ENCODE data around the gene ALG14. TPM values are rescaled to one million over a fixed set of nuclear protein-coding genes. Genes with fewer than 3 reads are reported as not detected.

The ALG14 gene
- total and polyA plus RNA-seq, 11 donors = 0.56 to 4.7 (median 3.2) TPM

DNA sequence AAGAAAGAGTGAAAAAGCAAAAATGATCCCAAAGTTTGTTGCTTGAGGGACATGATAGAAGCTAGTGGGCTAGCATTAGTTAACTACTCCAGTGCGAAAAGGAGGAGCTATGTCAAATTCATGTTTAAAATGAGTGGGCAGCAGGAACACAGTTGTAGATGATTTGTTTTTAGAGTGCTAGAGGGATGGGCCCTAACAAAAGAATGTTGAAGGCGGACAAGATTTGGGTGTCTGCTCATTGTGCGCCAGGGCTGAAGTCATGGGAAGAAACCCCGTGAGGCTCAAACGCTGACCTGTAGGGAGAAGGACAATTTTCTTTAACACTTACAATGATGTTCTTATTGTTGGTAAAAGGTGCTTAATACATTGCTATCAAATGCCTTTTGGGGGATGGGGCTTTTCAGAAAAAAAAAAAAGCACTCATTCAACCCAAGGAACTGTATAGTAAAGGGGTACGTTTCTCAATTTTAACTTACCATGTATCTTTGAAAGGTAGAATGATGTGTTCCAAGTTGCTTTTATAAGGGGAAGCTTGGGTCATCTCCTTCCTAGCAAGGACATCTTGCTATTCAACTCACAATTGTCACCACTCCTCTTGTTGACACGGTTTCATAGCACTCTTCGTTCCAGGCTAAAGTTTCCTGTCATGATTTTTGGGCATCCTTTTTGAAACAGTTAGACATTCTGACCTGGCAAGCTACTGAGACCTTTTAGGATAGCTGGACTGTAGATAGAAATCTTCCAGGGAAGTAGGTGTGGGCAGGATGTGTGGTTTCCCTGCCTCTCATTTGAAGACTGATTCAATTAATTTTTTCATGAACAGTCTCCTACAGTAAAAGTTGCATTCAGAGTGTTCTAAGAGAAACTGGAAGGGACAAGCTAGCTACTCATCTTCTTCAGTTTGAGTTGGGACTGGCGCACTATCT is 92.8 kb downstream of the ALG14 start:
- intact Hi-C loops (cut with DNase I) = loop anchor here in 3 of 10 donors (5.0 kb wide), 2 partner anchors 42 to 53 kb away; partner anchors contain the start of gene CNN3 (in 2 of the 3)
- peak overlapping the region; percentile 46 to 75 (median 58) for H3K27ac ChIP-seq
- H3K4me1 ChIP-seq = peaks cover 0 to 52% (median 29%) of the 10 kb centered on the region in 12 donors
- H3K36me3 ChIP-seq = no peaks in the 10 kb centered on the region
- peak; percentile 52 to 81 (median 58) for ATAC-seq
- no peaks in the 10 kb centered on the region for H3K9me3 ChIP-seq
- H3K27me3 ChIP-seq = no peaks in the 10 kb centered on the region
- 49 to 56% (median 51%) methylated on average over 9 of the region's 9 CpGs for WGBS, 4 donors
- no peak for DNase-seq
- TF ChIP-seq, protein P1, sequence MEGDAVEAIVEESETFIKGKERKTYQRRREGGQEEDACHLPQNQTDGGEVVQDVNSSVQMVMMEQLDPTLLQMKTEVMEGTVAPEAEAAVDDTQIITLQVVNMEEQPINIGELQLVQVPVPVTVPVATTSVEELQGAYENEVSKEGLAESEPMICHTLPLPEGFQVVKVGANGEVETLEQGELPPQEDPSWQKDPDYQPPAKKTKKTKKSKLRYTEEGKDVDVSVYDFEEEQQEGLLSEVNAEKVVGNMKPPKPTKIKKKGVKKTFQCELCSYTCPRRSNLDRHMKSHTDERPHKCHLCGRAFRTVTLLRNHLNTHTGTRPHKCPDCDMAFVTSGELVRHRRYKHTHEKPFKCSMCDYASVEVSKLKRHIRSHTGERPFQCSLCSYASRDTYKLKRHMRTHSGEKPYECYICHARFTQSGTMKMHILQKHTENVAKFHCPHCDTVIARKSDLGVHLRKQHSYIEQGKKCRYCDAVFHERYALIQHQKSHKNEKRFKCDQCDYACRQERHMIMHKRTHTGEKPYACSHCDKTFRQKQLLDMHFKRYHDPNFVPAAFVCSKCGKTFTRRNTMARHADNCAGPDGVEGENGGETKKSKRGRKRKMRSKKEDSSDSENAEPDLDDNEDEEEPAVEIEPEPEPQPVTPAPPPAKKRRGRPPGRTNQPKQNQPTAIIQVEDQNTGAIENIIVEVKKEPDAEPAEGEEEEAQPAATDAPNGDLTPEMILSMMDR (IDR thresholded peaks at IDR 0.05) = no peak
- TF ChIP-seq POLR2A (IDR thresholded peaks at IDR 0.05) = no peak
- no peak overlapping the region for H3K4me3 ChIP-seq

DNA sequence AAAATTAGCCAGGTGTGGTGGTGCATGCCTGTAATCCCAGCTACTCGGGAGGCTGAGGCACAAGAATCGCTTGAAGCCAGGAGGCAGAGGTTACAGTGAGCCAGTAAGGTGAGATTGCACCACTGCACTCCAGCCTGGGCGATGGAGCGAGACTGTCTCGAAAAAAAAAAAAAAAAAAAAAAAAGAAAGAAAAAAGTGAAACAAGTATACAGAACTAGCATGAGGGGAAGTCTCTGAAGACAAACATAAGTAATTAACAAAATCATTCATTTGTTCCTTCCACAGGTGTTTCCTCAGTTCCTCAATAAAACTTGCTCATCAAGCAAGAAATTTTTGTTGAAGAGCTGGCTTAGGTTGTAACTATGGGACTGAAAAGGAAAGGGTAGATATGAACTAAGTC is 93.6 kb downstream of the ALG14 start:
- H3K27me3 ChIP-seq = no peaks in the 10 kb centered on the region
- ATAC-seq (no peak), DNase-seq (no peak)
- 84 to 92% (median 87%) methylated on average over 5 of the region's 5 CpGs for WGBS, 4 donors
- intact Hi-C loops (cut with DNase I) = no loop called here
- no peak for TF ChIP-seq POLR2A (IDR thresholded peaks at IDR 0.05)
- TF ChIP-seq, protein P1 (IDR thresholded peaks at IDR 0.05) = no peak
- peaks cover 0 to 60% (median 33%) of the 10 kb centered on the region in 12 donors for H3K4me1 ChIP-seq
- H3K27ac ChIP-seq = peak overlapping the region; percentile 46 to 75 (median 58)
- H3K36me3 ChIP-seq = no peaks in the 10 kb centered on the region
- H3K4me3 ChIP-seq = no peak overlapping the region
- H3K9me3 ChIP-seq = no peaks in the 10 kb centered on the region

GRCh38 chr1:94978401-94978800 is 94.3 kb downstream of the ALG14 start:
- H3K4me3 ChIP-seq = no peak overlapping the region
- no peak for DNase-seq
- no peak for TF ChIP-seq POLR2A (IDR thresholded peaks at IDR 0.05)
- TF ChIP-seq, protein P1 (IDR thresholded peaks at IDR 0.05) = no peak
- ATAC-seq = no peak
- no peak overlapping the region for H3K27ac ChIP-seq
- H3K9me3 ChIP-seq = no peaks in the 10 kb centered on the region
- no peaks in the 10 kb centered on the region for H3K27me3 ChIP-seq
- intact Hi-C loops (cut with DNase I) = no loop called here
- WGBS, 4 donors = 90 to 100% (median 92%) methylated on average over 2 of the region's 2 CpGs
- H3K36me3 ChIP-seq = no peaks in the 10 kb centered on the region
- H3K4me1 ChIP-seq = peaks cover 0 to 62% (median 39%) of the 10 kb centered on the region in 12 donors

DNA sequence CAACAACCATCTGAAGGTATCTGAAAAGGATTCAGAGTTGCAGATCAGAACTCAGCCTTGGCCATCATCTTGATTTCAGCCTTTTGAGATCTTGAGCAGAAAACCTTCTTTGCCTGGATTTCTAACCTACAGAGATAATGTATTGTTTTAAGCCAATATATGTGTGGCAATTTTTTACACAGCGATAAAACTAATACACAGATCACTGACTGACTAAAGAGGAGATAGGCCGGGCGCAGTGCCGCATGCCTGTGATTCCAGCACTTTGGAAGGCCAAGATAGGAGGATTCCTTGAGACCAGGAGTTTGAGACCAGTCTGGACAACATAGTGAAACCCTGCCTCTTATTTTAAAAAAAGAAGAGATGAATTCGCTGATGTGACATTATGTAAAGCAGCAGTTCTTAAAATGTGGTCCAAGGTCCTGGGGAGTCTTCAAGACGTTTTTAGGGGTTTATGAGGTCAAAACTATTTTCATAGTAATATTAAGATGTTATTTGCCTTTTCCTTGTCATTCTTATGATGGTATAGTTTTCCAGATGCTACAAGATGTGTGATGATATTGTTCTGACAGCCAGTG is 95.7 kb downstream of the ALG14 start:
- no peak for DNase-seq

More for the DNA sequence above, 95.7 kb downstream of the ALG14 start:
- no peak overlapping the region for H3K4me3 ChIP-seq
- no peak for ATAC-seq
- TF ChIP-seq POLR2A (IDR thresholded peaks at IDR 0.05) = no peak
- TF ChIP-seq, protein P1 (IDR thresholded peaks at IDR 0.05) = no peak
- H3K36me3 ChIP-seq = no peaks in the 10 kb centered on the region
- no peaks in the 10 kb centered on the region for H3K9me3 ChIP-seq
- intact Hi-C loops (cut with DNase I) = no loop called here
- 81 to 90% (median 86%) methylated on average over 6 of the region's 6 CpGs for WGBS, 4 donors
- peaks cover 0 to 54% (median 31%) of the 10 kb centered on the region in 12 donors for H3K4me1 ChIP-seq
- no peaks in the 10 kb centered on the region for H3K27me3 ChIP-seq
- H3K27ac ChIP-seq = no peak overlapping the region
